SK-N-MC (cell line): ENCODE data around the gene CACNG7.

ENCODE experiments used
- EZH2 ChIP-seq: fragments of 200-600 bp; sonication (generic); IDR thresholded peaks from one replicate; pipeline ENCODE4 v1.6.1; 2017; ENCODE audit warnings: antibody characterized with exemption
- POLR2AphosphoS5 ChIP-seq: IDR thresholded peaks from 2 replicates; pipeline ENCODE4 v1.6.1; 2012; ENCODE audit warnings: mild to moderate bottlenecking, low read depth, low read length, borderline replicate concordance

- no peak for TF ChIP-seq POLR2AphosphoS5
- TF ChIP-seq EZH2: no peak
These were observed 36.4 kb downstream of the CACNG7 start for GRCh38 chr19:53945441-53945840.
